ENCODE data around the gene RRM2.
A peak's percentile ranks its signal among the peaks of the same experiment; 100 is the strongest.

Gene RRM2

DNA sequence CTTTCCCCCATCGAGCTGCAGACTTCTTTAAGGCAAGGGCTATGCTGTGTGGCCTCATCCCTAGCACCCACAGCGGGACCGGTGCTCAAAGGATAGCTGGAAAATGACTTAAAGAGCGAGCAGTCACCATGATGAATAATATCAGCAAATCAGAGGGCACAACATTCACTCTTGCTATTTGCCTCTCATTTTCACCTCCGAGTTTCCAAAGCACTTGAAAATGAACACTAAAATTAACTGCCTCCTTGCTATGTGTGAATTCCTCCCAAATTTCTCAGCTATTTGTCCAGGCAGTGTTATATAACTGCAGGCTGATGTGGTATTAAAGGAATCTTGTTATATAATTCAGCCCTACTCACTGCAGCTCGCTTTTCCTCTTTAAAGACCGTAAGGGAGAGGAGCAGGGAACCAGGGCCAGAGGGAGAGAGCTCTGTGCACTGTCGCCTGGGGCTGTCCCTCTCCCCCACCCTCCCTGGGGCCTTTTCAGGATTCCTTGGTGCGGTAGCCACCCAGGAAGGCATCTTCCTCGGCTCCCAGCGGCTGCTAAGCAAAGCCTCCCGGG lies 43.8 kb upstream of the RRM2 start:
- DNase-seq (ENCODE audit: extremely low spot score): no peak

GRCh38 chr2:10079266-10079869 lies 43.2 kb upstream of the RRM2 start:
- TF ChIP-seq ZNF384 (IDR thresholded peaks at IDR 0.05): no peak
- TF ChIP-seq FOXM1 (IDR thresholded peaks at IDR 0.05; ENCODE audit: borderline replicate concordance): no peak
- TF ChIP-seq LEF1 (IDR thresholded peaks at IDR 0.05; ENCODE audit: borderline replicate concordance): no peak
- TF ChIP-seq, protein P1, sequence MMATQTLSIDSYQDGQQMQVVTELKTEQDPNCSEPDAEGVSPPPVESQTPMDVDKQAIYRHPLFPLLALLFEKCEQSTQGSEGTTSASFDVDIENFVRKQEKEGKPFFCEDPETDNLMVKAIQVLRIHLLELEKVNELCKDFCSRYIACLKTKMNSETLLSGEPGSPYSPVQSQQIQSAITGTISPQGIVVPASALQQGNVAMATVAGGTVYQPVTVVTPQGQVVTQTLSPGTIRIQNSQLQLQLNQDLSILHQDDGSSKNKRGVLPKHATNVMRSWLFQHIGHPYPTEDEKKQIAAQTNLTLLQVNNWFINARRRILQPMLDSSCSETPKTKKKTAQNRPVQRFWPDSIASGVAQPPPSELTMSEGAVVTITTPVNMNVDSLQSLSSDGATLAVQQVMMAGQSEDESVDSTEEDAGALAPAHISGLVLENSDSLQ (IDR thresholded peaks at IDR 0.05): no peak
- peak; percentile 38 for DNase-seq (ENCODE audit: extremely low spot score)
- ChIA-PET CTCF (interaction anchor here (0.5 to 1.0 kb wide), 5 partner anchors 16 to 669 kb away, joined by 3 to 8 read pairs (median 3); no protein-coding TSS in a partner anchor), POLR2A (interaction anchor here (1.0 kb wide), 1 partner anchor 45 kb away, joined by 3 read pairs; no protein-coding TSS in a partner anchor)

More for the DNA sequence above, 43.8 kb upstream of the RRM2 start:
- no peak for TF ChIP-seq ELF4 (IDR thresholded peaks at IDR 0.05)
- TF ChIP-seq TARDBP (IDR thresholded peaks at IDR 0.05): no peak
- no peak for TF ChIP-seq CTBP1 (IDR thresholded peaks at IDR 0.05; ENCODE audit: borderline replicate concordance)
- no peak for TF ChIP-seq NFRKB (IDR thresholded peaks at IDR 0.05)
- TF ChIP-seq, protein P1 (IDR thresholded peaks at IDR 0.05): no peak
- TF ChIP-seq FOXK2 (IDR thresholded peaks at IDR 0.05): no peak
- no peak for TF ChIP-seq LEF1 (IDR thresholded peaks at IDR 0.05; ENCODE audit: borderline replicate concordance)
- no peak for TF ChIP-seq SP1 (IDR thresholded peaks at IDR 0.05)
- no peak for TF ChIP-seq ARNT (IDR thresholded peaks at IDR 0.05)
- TF ChIP-seq HDGF (IDR thresholded peaks at IDR 0.05; ENCODE audit: borderline replicate concordance): no peak
- TF ChIP-seq SUZ12 (IDR thresholded peaks at IDR 0.05): no peak
- TF ChIP-seq FOXM1 (IDR thresholded peaks at IDR 0.05; ENCODE audit: borderline replicate concordance): no peak
- TF ChIP-seq FOXA1 (IDR thresholded peaks at IDR 0.05): no peak
- TF ChIP-seq ZNF384 (IDR thresholded peaks at IDR 0.05): no peak
- TF ChIP-seq BHLHE40 (IDR thresholded peaks at IDR 0.05; ENCODE audit: borderline replicate concordance): no peak
- no peak for TF ChIP-seq L3MBTL2 (conservative IDR thresholded peaks at IDR 0.05)
- ChIA-PET POLR2A (interaction anchor here (1.0 kb wide), 1 partner anchor 46 kb away, joined by 3 read pairs; no protein-coding TSS in a partner anchor), CTCF (interaction anchor here (0.5 to 0.9 kb wide), 4 partner anchors 12 to 356 kb away, joined by 3 to 4 read pairs (median 3); no protein-coding TSS in a partner anchor)

DNA sequence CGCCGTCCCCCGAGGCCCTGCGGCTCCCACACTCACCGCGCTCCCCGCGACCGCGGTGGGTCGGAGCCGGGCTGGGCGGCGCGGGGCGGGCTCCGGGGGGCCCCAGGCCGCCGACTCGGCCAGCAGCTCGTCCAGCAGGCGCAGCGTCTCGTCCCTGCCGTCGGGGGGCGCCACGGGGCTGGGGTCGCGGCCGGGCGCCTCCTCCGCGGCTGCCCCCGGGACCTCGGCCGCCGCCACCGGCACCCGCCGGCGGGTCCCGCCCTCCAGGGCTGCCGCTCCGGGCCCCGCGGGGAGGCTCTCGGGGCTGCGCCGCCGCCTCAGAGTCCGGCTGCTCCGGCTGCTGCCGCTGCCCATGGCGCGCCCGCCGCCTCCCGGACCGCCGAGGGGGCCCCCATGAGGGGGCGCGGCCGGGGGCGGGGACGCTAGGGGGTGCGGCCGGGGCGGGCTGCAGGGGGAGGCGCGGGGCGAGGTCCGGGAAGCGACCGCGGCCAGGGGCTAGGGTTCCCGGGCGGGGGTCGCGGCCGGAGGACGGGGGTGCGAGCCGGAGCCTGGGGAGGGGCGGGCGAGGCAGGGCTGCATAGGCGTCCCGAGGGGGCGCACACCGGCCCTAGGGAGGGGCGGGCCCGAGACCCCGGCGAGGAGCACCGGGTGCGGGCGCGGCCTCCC lies 42.5 kb upstream of the RRM2 start, which contains the start of gene CYS1:
TSS of gene CYS1 (minus strand) at position 542 of the 666 bp plus-strand sequence. CDS start at position 354, 188 bp downstream.
- CTCF ChIA-PET: interaction anchor here (0.5 to 1.0 kb wide), 3 partner anchors 17 to 669 kb away, joined by 3 to 8 read pairs (median 4); no protein-coding TSS in a partner anchor
- peak; percentile 12; the same call in 1 of the 2 replicates for TF ChIP-seq FOXM1 (IDR thresholded peaks at IDR 0.05; ENCODE audit: borderline replicate concordance)
- no peak for TF ChIP-seq ELF4 (IDR thresholded peaks at IDR 0.05)
- DNase-seq (ENCODE audit: extremely low spot score): peak; percentile 74
- POLR2A ChIA-PET: interaction anchor here (1.0 kb wide), 1 partner anchor 44 kb away, joined by 3 read pairs; no protein-coding TSS in a partner anchor

- TF ChIP-seq FOXM1 (IDR thresholded peaks at IDR 0.05; ENCODE audit: borderline replicate concordance) (no peak), CTBP1 (IDR thresholded peaks at IDR 0.05; ENCODE audit: borderline replicate concordance) (no peak), ELF4 (IDR thresholded peaks at IDR 0.05) (no peak), TARDBP (IDR thresholded peaks at IDR 0.05) (no peak), L3MBTL2 (conservative IDR thresholded peaks at IDR 0.05) (no peak), FOXK2 (IDR thresholded peaks at IDR 0.05) (no peak), SUZ12 (IDR thresholded peaks at IDR 0.05) (no peak), FOXA1 (IDR thresholded peaks at IDR 0.05) (no peak), HDGF (IDR thresholded peaks at IDR 0.05; ENCODE audit: borderline replicate concordance) (no peak)
- TF ChIP-seq, protein P1 (IDR thresholded peaks at IDR 0.05): no peak
- ChIA-PET POLR2A (no interaction called here), CTCF (interaction anchor here (0.6 kb wide), 1 partner anchor 354 kb away, joined by 3 read pairs; no protein-coding TSS in a partner anchor)
- DNase-seq (ENCODE audit: extremely low spot score): no peak
Observed at GRCh38 chr2:10080536-10081304, 41.8 kb upstream of the RRM2 start.

DNA sequence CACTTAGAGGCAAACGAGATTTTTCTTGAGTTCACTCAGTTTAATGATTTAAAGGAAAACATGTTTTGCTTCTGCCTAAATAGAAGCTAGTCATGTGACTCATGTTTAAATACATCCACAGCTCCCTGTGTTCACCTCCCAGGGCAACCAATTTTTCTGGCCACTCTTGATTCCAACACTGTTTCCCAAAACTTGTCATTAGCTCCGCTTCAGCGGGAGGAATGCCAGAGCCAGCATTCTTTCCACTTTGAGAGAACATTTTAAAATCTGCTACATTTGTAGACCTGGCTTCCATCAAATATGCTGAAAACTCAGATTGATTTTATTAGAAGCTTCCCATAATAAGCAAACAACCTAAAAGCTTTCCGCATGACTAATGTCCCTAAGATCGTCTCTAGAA lies 39.5 kb upstream of the RRM2 start:
- ChIA-PET POLR2A (interaction anchor here (1.2 kb wide), 1 partner anchor 35 kb away, joined by 3 read pairs; no protein-coding TSS in a partner anchor), CTCF (interaction anchor here (0.6 to 1.8 kb wide), 4 partner anchors 10 to 255 kb away, joined by 3 to 7 read pairs (median 4); no protein-coding TSS in a partner anchor)
- TF ChIP-seq FOXK2 (IDR thresholded peaks at IDR 0.05) (no peak), LEF1 (IDR thresholded peaks at IDR 0.05; ENCODE audit: borderline replicate concordance) (no peak), TARDBP (IDR thresholded peaks at IDR 0.05) (no peak), L3MBTL2 (conservative IDR thresholded peaks at IDR 0.05) (no peak), SP1 (IDR thresholded peaks at IDR 0.05) (no peak), SUZ12 (IDR thresholded peaks at IDR 0.05) (no peak), FOXA1 (IDR thresholded peaks at IDR 0.05) (no peak), CTBP1 (IDR thresholded peaks at IDR 0.05; ENCODE audit: borderline replicate concordance) (no peak), ARNT (IDR thresholded peaks at IDR 0.05) (no peak), ZNF384 (IDR thresholded peaks at IDR 0.05) (no peak), FOXM1 (IDR thresholded peaks at IDR 0.05; ENCODE audit: borderline replicate concordance) (no peak), BHLHE40 (IDR thresholded peaks at IDR 0.05; ENCODE audit: borderline replicate concordance) (no peak), HDGF (IDR thresholded peaks at IDR 0.05; ENCODE audit: borderline replicate concordance) (no peak), NFRKB (IDR thresholded peaks at IDR 0.05) (no peak), ELF4 (IDR thresholded peaks at IDR 0.05) (no peak)
- TF ChIP-seq, protein P1 (IDR thresholded peaks at IDR 0.05): no peak
- DNase-seq (ENCODE audit: extremely low spot score): no peak

All from HEK293T (cell line).